ENCODE results near the gene AFDN. TPM values are rescaled to one million over a fixed set of nuclear protein-coding genes. Genes with fewer than 3 reads are reported as not detected.

AFDN gene
- total and polyA plus RNA-seq, 2 of the 8 experiments (the other 6 are each of a cell fraction or from before 2014, with no cell fraction given) = 53.4 to 192 TPM

DNA sequence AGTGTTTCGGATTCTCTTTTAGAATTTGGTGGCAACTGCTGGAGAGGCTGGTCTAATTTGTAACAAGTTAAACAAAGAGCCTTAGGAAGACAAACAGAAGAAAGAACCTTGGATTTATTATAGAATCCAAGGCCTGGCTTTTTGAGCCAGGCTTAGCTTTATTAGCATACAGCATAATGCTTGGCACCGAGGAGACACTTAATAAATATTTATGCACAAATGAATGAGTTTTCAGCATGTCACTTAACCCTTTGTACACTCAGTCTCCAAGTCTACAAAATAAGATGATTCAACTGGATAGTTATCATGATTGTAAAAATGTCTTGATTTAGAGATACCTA lies 38.2 kb upstream of the AFDN start:
- ChIA-PET POLR2A (ENCODE audit: partially characterized antibody) (no interaction called here), CTCF (ENCODE audit: partially characterized antibody) (interaction anchor here (0.6 to 1.2 kb wide), 2 partner anchors 20 to 252 kb away, joined by 3 to 4 read pairs; no protein-coding TSS in a partner anchor)
- DNase-seq (ENCODE audit: low read depth in 1 of 2, low spot score in 2 of 2) (no peak), FAIRE-seq (no peak)
- Histone ChIP-seq H3K36me3 (ENCODE audit: control insufficient read depth in 2 of 4, insufficient read depth in 4 of 4, low read length in 3 of 4) (no peaks in the 10 kb centered on the region), H3K9me3 (ENCODE audit: insufficient read depth in 2 of 2, low read depth in 1 of 2, low read length in 1 of 2) (no peaks in the 10 kb centered on the region), H3K27me3 (replicated peaks in 1 of 4; ENCODE audit: control insufficient read depth in 3 of 4, extremely low read depth in 1 of 4, insufficient read depth in 3 of 4, low read length in 3 of 4) (no peaks in the 10 kb centered on the region), H3K4me2 (ENCODE audit: insufficient read depth in 1 of 2, low read depth in 2 of 2, low read length in 2 of 2) (no peak overlapping the region), H2BK120ac (replicated peaks; ENCODE audit: low read depth, low read length) (no peak overlapping the region), H3K9ac (replicated peaks in 1 of 4; ENCODE audit: extremely low read depth in 1 of 4, low read depth in 3 of 4, low read length in 3 of 4) (no peak overlapping the region), H3K23me2 (ENCODE audit: low read depth, low read length) (peaks cover 7% of the 10 kb centered on the region; the same call in 1 of the 2 replicates), H4K91ac (replicated peaks; ENCODE audit: insufficient read length, low read length) (no peak overlapping the region), H4K8ac (ENCODE audit: extremely low read depth, insufficient read depth, low read length) (no peak overlapping the region), H2AFZ (ENCODE audit: low read length) (no peak overlapping the region), H2BK12ac (ENCODE audit: low read depth, low read length) (no peak overlapping the region), H3K79me2 (ENCODE audit: control insufficient read depth in 1 of 2, insufficient read depth in 2 of 2, low read length in 2 of 2) (no peaks in the 10 kb centered on the region), H2AK5ac (ENCODE audit: low read depth, low read length) (no peak overlapping the region), H2BK20ac (ENCODE audit: low read length) (no peak overlapping the region), H3K4me1 (replicated peaks in 1 of 4; ENCODE audit: control insufficient read depth in 3 of 4, insufficient read depth in 4 of 4, low read length in 3 of 4) (peaks cover 0 to 3% (median 0%) of the 10 kb centered on the region in 4 experiments; a peak in 1 of 7 replicates), H3K27ac (ENCODE audit: low read depth, low read length) (no peak overlapping the region), H3K4me3 (ENCODE audit: extremely low read depth in 1 of 4, insufficient read depth in 2 of 4, low read depth in 3 of 4, low read length in 4 of 4) (no peak overlapping the region), H3K56ac (replicated peaks; ENCODE audit: insufficient read length, low read depth, low read length) (no peak overlapping the region), H4K5ac (ENCODE audit: insufficient read length, low read depth, low read length) (no peak overlapping the region), H3K23ac (ENCODE audit: insufficient read length) (no peak overlapping the region), H2BK15ac (ENCODE audit: low read length) (no peak overlapping the region), H4K20me1 (replicated peaks in 1 of 2; ENCODE audit: control insufficient read depth in 1 of 2, insufficient read depth in 2 of 2, low read length in 2 of 2) (no peaks in the 10 kb centered on the region), H3K14ac (ENCODE audit: insufficient read length) (no peak overlapping the region), H3K4ac (replicated peaks; ENCODE audit: insufficient read length, low read depth, low read length) (no peak overlapping the region), H3K18ac (ENCODE audit: extremely low read depth, low read length) (no peak overlapping the region), H2BK5ac (ENCODE audit: low read depth, low read length) (no peak overlapping the region), H3K79me1 (ENCODE audit: low read depth, low read length) (no peaks in the 10 kb centered on the region)
- WGBS, 2 experiments (ENCODE audit: extremely low coverage in 1 of 2, insufficient coverage in 1 of 2, insufficient read length in 1 of 2, insufficient replicate concordance in 2 of 2, low coverage in 1 of 2, low lambda C conversion rate in 2 of 2, missing lambda C conversion rate in 1 of 2) = 97% methylated on average over 2 of the region's 2 CpGs; no CpG with 5 or more reads in 1 of the 2 experiments
- TF ChIP-seq FOSL1 (IDR thresholded peaks at IDR 0.05; ENCODE audit: insufficient read depth, low read depth, low read length) (no peak), ASH2L (IDR thresholded peaks at IDR 0.05; ENCODE audit: low read length) (no peak), CBX8 (IDR thresholded peaks at IDR 0.05; ENCODE audit: borderline replicate concordance, low read depth, low read length) (no peak), TAF7 (optimal IDR thresholded peaks at IDR 0.05; ENCODE audit: borderline replicate concordance, low read depth, low read length) (no peak), CREB1 (IDR thresholded peaks at IDR 0.05) (no peak), CHD2 (IDR thresholded peaks at IDR 0.05; ENCODE audit: low read length) (no peak), BRCA1 (IDR thresholded peaks at IDR 0.05; ENCODE audit: low read depth, low read length) (no peak), NRF1 (IDR thresholded peaks at IDR 0.05; ENCODE audit: low read depth, low read length) (no peak), SP2 (IDR thresholded peaks at IDR 0.05; ENCODE audit: low read length) (no peak), SP1 (IDR thresholded peaks at IDR 0.05; ENCODE audit: low read depth, low read length) (no peak)
- TF ChIP-seq, protein P1, sequence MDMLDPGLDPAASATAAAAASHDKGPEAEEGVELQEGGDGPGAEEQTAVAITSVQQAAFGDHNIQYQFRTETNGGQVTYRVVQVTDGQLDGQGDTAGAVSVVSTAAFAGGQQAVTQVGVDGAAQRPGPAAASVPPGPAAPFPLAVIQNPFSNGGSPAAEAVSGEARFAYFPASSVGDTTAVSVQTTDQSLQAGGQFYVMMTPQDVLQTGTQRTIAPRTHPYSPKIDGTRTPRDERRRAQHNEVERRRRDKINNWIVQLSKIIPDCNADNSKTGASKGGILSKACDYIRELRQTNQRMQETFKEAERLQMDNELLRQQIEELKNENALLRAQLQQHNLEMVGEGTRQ (IDR thresholded peaks at IDR 0.05; ENCODE audit: low read length) = no peak
- TF ChIP-seq, protein P2, sequence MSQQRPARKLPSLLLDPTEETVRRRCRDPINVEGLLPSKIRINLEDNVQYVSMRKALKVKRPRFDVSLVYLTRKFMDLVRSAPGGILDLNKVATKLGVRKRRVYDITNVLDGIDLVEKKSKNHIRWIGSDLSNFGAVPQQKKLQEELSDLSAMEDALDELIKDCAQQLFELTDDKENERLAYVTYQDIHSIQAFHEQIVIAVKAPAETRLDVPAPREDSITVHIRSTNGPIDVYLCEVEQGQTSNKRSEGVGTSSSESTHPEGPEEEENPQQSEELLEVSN (IDR thresholded peaks at IDR 0.05) = no peak

Data from H1 (cell line).